Stimulated activated CD4-positive, alpha-beta T cell treated with anti-CD3 and anti-CD28 coated beads, Interleukin-2, amount 100 ng/mL, for 4 hours (primary cell): ENCODE results near the gene HCST.
"Not testable (repeated sequence)": the region's sequence is repeated elsewhere in the genome, so short reads cannot be mapped to it uniquely, and the experiment has no call there.

ENCODE experiments used
- DNase-seq: peaks from one replicate; pipeline ENCODE4 v3.0.0-alpha.2; 2020; ENCODE audit warnings: low read depth

Gene HCST

GRCh38 chr19:35879770-35880317, 22.5 kb upstream of the HCST start:
- DNase-seq: no peak

- DNase-seq: no peak
These were observed 20.1 kb upstream of the HCST start for GRCh38 chr19:35882114-35882832.

GRCh38 chr19:35883882-35884281, 18.4 kb upstream of the HCST start:
- no peak for DNase-seq

- DNase-seq: no peak
These were observed 17.0 kb upstream of the HCST start for GRCh38 chr19:35885225-35885738.

GRCh38 chr19:35885904-35886303, 16.4 kb upstream of the HCST start:
- DNase-seq: no peak

GRCh38 chr19:35887197-35887596, 15.1 kb upstream of the HCST start:
- DNase-seq: no peak

GRCh38 chr19:35888398-35888797, 13.9 kb upstream of the HCST start:
- DNase-seq: no peak

- DNase-seq: no peak
These were observed 12.8 kb upstream of the HCST start for GRCh38 chr19:35889370-35890112.

GRCh38 chr19:35890113-35890650, 12.1 kb upstream of the HCST start:
- no peak for DNase-seq

- DNase-seq: not testable (repeated sequence)
These were observed 10.5 kb upstream of the HCST start for GRCh38 chr19:35891819-35892218.

- DNase-seq: no peak
These were observed 8.0 kb upstream of the HCST start for GRCh38 chr19:35894342-35894741.

GRCh38 chr19:35895911-35896642, 6.3 kb upstream of the HCST start:
- DNase-seq: no peak

- no peak for DNase-seq
These were observed 5.7 kb upstream of the HCST start for GRCh38 chr19:35896643-35897040.

- DNase-seq: no peak
These were observed 4.5 kb upstream of the HCST start for GRCh38 chr19:35897706-35898451.

- no peak for DNase-seq
These were observed 3.9 kb upstream of the HCST start for GRCh38 chr19:35898499-35898809.

GRCh38 chr19:35899547-35900214, 2.6 kb upstream of the HCST start:
- peak; percentile 86 for DNase-seq

- no peak for DNase-seq
These were observed 1.2 kb upstream of the HCST start for GRCh38 chr19:35901055-35901644.

GRCh38 chr19:35902870-35903475, 644 bp downstream of the HCST start:
- DNase-seq: no peak

- peak; percentile 94 for DNase-seq
These were observed 1.3 kb downstream of the HCST start for GRCh38 chr19:35903550-35904179.
